Urinary bladder (tissue), 4 donors: Measurements from ENCODE around the gene GMPPA. TPM values are rescaled to one million over a fixed set of nuclear protein-coding genes. Genes with fewer than 3 reads are reported as not detected.

Source experiments
- DNase-seq: peaks from one replicate; pipeline ENCODE4 v3.0.0-alpha.2; 2015; ENCODE audit errors: extremely low spot score
- H3K27ac ChIP-seq: one replicate; pipeline ENCODE4 v1.5.1; 2013; ENCODE audit warnings: low read depth, mild to moderate bottlenecking, moderate library complexity
- H3K36me3 ChIP-seq: one replicate; pipeline ENCODE4 v1.6.1; 2013; ENCODE audit warnings: mild to moderate bottlenecking, moderate library complexity; ENCODE audit not compliant: insufficient read depth
- H3K4me1 ChIP-seq: one replicate; pipeline ENCODE4 v1.6.1; 2013; ENCODE audit warnings: mild to moderate bottlenecking, moderate library complexity; ENCODE audit not compliant: insufficient read depth
- H3K4me3 ChIP-seq: one replicate; pipeline ENCODE4 v1.5.1; 2013; ENCODE audit warnings: low read depth, low read length
- WGBS: extraction: QIAGEN DNeasy Blood & Tissue Kit; methylation state at CpG from one replicate; pipeline ENCODE4 v1.1.7; 2013; 5-methylcytosine and 5-hydroxymethylcytosine counted together
- polyA plus RNA-seq: library from polyadenylated mRNA; stranded (reverse); fragments of 200-250 nt; gene quantifications from one replicate; pipeline ENCODE4 v1.2.3, GENCODE V29; 2013
- total RNA-seq: library from RNA; depleted of rRNA; stranded (reverse); fragments of >200 nt; gene quantifications from one replicate; pipeline ENCODE4 v1.2.3, GENCODE V29; 2014
- donor health status: healthy with polysubstance abuse.
- donor health status: healthy.

GMPPA gene
- total and polyA plus RNA-seq, 2 donors = 32.1 to 34.3 TPM

- WGBS = 92% methylated on average over 6 of the region's 6 CpGs
- Histone ChIP-seq H3K36me3 (no peaks in the 10 kb centered on the region), H3K27ac (no peak overlapping the region), H3K4me1 (no peaks in the 10 kb centered on the region), H3K4me3 (no peak overlapping the region)
- no peak for DNase-seq
These were observed 35.4 kb downstream of the GMPPA start for GRCh38 chr2:219533930-219534661.

- Histone ChIP-seq H3K4me1 (no peaks in the 10 kb centered on the region), H3K36me3 (no peaks in the 10 kb centered on the region), H3K27ac (no peak overlapping the region), H3K4me3 (no peak overlapping the region)
- WGBS = 85% methylated on average over 16 of the region's 16 CpGs
- no peak for DNase-seq
These were observed 37.7 kb downstream of the GMPPA start for GRCh38 chr2:219536425-219536824.

- H3K36me3 ChIP-seq = no peaks in the 10 kb centered on the region
- no peak for DNase-seq
- WGBS = 74% methylated on average over 9 of the region's 9 CpGs
- H3K27ac ChIP-seq = no peak overlapping the region
- H3K4me3 ChIP-seq = no peak overlapping the region
- H3K4me1 ChIP-seq = no peaks in the 10 kb centered on the region
These were observed 38.3 kb downstream of the GMPPA start for GRCh38 chr2:219536967-219537366.

- Histone ChIP-seq H3K4me1 (no peaks in the 10 kb centered on the region), H3K27ac (no peak overlapping the region), H3K4me3 (no peak overlapping the region), H3K36me3 (no peaks in the 10 kb centered on the region)
- 46% methylated on average over 14 of the region's 15 CpGs for WGBS
- DNase-seq = no peak
These were observed 39.2 kb downstream of the GMPPA start for GRCh38 chr2:219537657-219538488.

- Histone ChIP-seq H3K27ac (no peak overlapping the region), H3K36me3 (no peaks in the 10 kb centered on the region), H3K4me1 (no peaks in the 10 kb centered on the region), H3K4me3 (no peak overlapping the region)
- DNase-seq = no peak
- WGBS = 36% methylated on average over 6 of the region's 6 CpGs
These were observed 39.8 kb downstream of the GMPPA start for GRCh38 chr2:219538504-219538951.

GRCh38 chr2:219538956-219539788 is 40.5 kb downstream of the GMPPA start:
- no peak overlapping the region for H3K27ac ChIP-seq
- H3K4me3 ChIP-seq = no peak overlapping the region
- WGBS = 83% methylated on average over 32 of the region's 32 CpGs
- H3K4me1 ChIP-seq = no peaks in the 10 kb centered on the region
- H3K36me3 ChIP-seq = no peaks in the 10 kb centered on the region
- no peak for DNase-seq

- DNase-seq = no peak
- Histone ChIP-seq H3K27ac (no peak overlapping the region), H3K36me3 (no peaks in the 10 kb centered on the region), H3K4me3 (no peak overlapping the region), H3K4me1 (no peaks in the 10 kb centered on the region)
- WGBS = 94% methylated on average over 46 of the region's 46 CpGs
These were observed 41.4 kb downstream of the GMPPA start for GRCh38 chr2:219539926-219540678.

GRCh38 chr2:219540784-219541504 is 42.3 kb downstream of the GMPPA start:
- 91% methylated on average over 12 of the region's 12 CpGs for WGBS
- no peak overlapping the region for H3K27ac ChIP-seq
- no peaks in the 10 kb centered on the region for H3K36me3 ChIP-seq
- DNase-seq = no peak
- H3K4me3 ChIP-seq = no peak overlapping the region
- H3K4me1 ChIP-seq = no peaks in the 10 kb centered on the region

- H3K27ac ChIP-seq = no peak overlapping the region
- H3K4me1 ChIP-seq = no peaks in the 10 kb centered on the region
- no peak overlapping the region for H3K4me3 ChIP-seq
- 16% methylated on average over 48 of the region's 48 CpGs for WGBS
- no peaks in the 10 kb centered on the region for H3K36me3 ChIP-seq
- no peak for DNase-seq
These were observed 43.0 kb downstream of the GMPPA start for GRCh38 chr2:219541611-219542180.

GRCh38 chr2:219542931-219543595 is 44.4 kb downstream of the GMPPA start:
- no peak for DNase-seq
- peak overlapping the region; percentile 81 for H3K27ac ChIP-seq
- H3K4me3 ChIP-seq = peak overlapping the region; percentile 73
- no peaks in the 10 kb centered on the region for H3K4me1 ChIP-seq
- no peaks in the 10 kb centered on the region for H3K36me3 ChIP-seq
- WGBS = under 1% methylated on average over 66 of the region's 66 CpGs

- peak; percentile 96 for DNase-seq
- Histone ChIP-seq H3K4me3 (peak within 1 kb of the TSS; percentile 73), H3K27ac (peak within 1 kb of the TSS; percentile 81), H3K4me1 (no peaks in the 10 kb centered on the region), H3K36me3 (no peaks in the 10 kb centered on the region)
- under 1% methylated on average over 75 of the region's 75 CpGs for WGBS
These were observed 45.1 kb downstream of the GMPPA start, which contains the start of the genes CHPF and TMEM198 for GRCh38 chr2:219543596-219544358. TSS of gene CHPF (minus strand) at chr2:219543809. CDS start at chr2:219543538, 271 bp downstream. TSS of gene TMEM198 (plus strand) at chr2:219544028. CDS start at chr2:219544728, 700 bp downstream.
